Measurements from ENCODE around the gene MIP. TPM values are rescaled to one million over a fixed set of nuclear protein-coding genes. Genes with fewer than 3 reads are reported as not detected.

MIP gene
- total RNA-seq, result not detected in 2 replicates

DNA sequence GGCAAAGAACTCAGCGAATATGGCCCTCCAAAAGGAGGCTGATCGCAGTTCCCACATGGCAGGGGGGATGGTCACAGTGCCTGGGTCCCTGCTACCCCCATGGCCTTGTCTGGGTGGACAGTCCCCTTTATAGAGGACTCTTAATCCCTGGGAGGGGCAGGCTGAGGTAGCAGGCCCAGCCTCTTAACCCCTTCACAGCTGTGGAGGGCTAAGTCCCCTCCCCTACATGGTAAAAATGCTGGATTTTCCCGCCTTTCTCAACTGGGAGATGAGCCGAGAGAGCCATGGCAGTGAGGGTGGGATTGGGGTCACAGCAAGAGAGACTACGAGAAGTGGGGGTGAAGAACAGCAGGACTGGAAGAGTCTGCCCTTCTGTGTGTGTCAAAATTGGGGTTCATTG lies at the start of gene MIP:
MIP (minus strand) TSS at position 101 of the 400 bp plus-strand sequence; CDS start at position 57, 44 bp downstream.

GRCh38 chr12:56488041-56488955 lies 33.8 kb upstream of the MIP start, which contains the start of gene GLS2:
GLS2 (minus strand) TSS chr12:56488161; CDS start chr12:56488118, 43 bp downstream.

DNA sequence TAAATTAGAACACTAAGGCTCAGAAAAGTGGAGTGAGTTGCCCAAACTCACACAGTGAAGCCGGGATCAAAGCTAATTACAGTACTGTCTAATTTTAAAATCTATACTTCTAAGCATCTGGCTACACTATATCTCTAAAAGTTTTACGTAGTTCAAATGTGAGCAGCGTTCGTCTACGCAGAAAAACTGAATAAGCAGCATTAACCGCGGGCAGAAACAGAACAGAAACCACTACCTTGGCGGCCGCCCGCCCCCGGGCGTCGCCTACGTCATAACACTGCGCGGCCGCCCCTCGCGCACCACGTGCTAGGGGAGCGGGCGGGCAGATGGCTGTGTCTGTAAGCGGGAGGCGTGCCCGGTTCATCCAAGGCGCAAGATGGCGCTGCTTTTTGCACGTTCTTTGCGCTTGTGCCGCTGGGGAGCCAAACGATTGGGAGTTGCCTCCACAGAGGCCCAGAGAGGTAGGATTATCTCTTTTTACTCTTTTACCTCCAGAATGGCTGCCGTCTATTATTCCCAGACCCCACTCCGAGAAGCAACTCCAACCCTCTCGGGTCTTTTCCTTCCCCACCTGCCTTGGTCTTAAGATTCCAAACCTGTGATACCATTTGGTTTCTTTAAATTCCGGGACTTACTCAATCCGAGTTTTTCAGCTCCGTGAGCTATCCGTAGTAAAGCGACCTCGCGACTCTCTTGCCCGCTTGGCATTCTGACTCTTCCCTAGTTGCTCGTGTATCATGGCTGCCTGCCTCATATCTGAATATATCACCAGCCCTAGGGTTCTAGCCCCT lies 14.0 kb upstream of the MIP start, which contains the start of gene SPRYD4:
SPRYD4 (plus strand) TSS at position 363 of the 791 bp plus-strand sequence; CDS start at position 377, 14 bp downstream.

DNA sequence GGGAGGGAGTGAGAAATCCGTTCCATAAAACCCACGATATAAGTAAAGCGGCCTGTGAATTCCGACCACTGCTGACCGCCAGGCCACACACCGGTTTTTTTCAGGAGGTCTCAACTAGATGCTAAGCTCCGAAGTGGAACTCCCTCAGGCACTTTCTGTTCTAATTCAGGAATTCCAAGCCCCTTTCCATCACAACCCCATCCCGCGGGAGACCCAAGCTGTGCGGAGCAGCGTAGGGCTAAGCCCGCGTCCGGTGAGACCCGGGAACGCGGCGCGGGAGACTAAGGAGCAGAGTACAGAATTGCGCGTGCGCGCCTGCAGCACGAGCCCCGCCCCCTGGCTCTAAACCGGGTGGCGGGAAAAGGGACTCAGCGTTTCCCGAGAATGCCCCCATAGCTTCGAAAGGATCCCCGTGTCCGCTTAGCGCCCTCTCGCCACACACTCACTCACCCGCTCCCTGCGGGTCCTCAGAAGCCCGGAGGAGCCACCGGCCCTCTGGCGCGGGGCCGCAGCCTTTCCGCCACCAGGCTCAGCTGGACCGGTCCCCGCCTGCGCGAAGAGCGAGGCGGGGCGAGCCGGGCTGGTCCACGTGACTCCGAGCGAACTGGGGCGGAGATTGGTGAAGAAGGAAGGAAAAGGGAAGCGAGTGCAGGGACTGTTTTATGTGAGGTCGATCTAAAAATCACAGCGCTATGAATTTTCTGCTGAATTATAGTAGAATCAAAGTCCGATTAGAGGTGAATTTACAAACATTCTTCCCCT lies 5.4 kb downstream of the MIP start, which contains the start of gene TIMELESS:
TIMELESS (minus strand) TSS at position 567 of the 762 bp plus-strand sequence. CDS start 15,256 bp downstream, outside the sequence.

Other genes starting within 250 kb of the MIP start
- 32.7 and 36.3 TPM in 2 replicates for gene RNF41, start 232.7 kb downstream of the MIP start, total RNA-seq
- 43.2 and 50.9 TPM in 2 replicates for gene NABP2, start 230.3 kb downstream of the MIP start, total RNA-seq
- gene SLC39A5, start 224.6 kb downstream of the MIP start, total RNA-seq, result not detected in 2 replicates
- 12.4 and 18.3 TPM in 2 replicates for gene ANKRD52, start 196.3 kb downstream of the MIP start, total RNA-seq
- gene COQ10A, start 187.7 kb downstream of the MIP start, total RNA-seq, result 7.8 and 18.3 TPM in 2 replicates
- gene CS, start 154.3 kb downstream of the MIP start, total RNA-seq, result 111 and 144 TPM in 2 replicates
- gene CNPY2, start 138.7 kb downstream of the MIP start, total RNA-seq, result 78.9 and 88.9 TPM in 2 replicates
- gene PAN2, start 120.7 kb downstream of the MIP start, total RNA-seq, result 12.6 and 15.4 TPM in 2 replicates
- gene IL23A, start 115.8 kb downstream of the MIP start, total RNA-seq, result 0.92 TPM in 1 of 2 replicates, not detected in the other
- 36.3 and 37.5 TPM in 2 replicates for gene STAT2, start 94.5 kb downstream of the MIP start, total RNA-seq
- gene APOF, start 91.8 kb downstream of the MIP start, total RNA-seq, result not detected in 2 replicates
- 14.2 and 17.8 TPM in 2 replicates for gene TIMELESS, start 5.2 kb downstream of the MIP start, total RNA-seq
- gene SPRYD4, start 13.9 kb upstream of the MIP start, total RNA-seq, result 1.9 and 2.0 TPM in 2 replicates
- gene GLS2, start 33.5 kb upstream of the MIP start, total RNA-seq, result 4.2 and 6.0 TPM in 2 replicates
- gene RBMS2, start 67.2 kb upstream of the MIP start, total RNA-seq, result 12.9 and 21.6 TPM in 2 replicates
- gene BAZ2A, start 175.7 kb upstream of the MIP start, total RNA-seq, result 26.1 and 42.3 TPM in 2 replicates
- 634 and 662 TPM in 2 replicates for gene ATP5F1B, start 191.3 kb upstream of the MIP start, total RNA-seq
- gene PTGES3, start 233.6 kb upstream of the MIP start, total RNA-seq, result 84.1 and 139 TPM in 2 replicates

Measured in airway epithelial cell (primary cell).